ENCODE measurements around the gene ALKBH4.

DNA sequence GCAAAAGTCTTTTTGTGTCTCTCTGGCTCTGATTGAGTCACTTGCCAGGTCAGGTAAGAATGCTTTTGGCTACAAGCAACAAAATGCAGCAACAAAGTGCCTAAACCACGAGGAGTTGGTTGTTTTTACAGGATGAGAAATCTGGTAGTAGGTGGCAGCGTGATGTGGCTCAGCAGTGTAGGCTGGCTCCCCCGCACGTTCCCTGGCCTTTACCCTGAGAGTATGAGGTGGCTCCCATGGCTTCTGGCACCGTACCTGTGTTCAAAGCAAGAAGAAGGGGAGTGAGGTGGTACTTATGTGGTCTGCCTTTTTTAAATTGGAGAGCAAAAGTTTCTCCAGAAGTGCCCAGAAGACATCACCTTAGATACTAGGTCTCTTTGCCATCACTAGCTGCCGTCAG lies 56.8 kb downstream of the ALKBH4 start:
- TF ChIP-seq CTCF (IDR thresholded peaks at IDR 0.05; ENCODE audit: low read length), result no peak
- no peak for TF ChIP-seq EZH2 (optimal IDR thresholded peaks at IDR 0.05; ENCODE audit: low read depth, low read length)
- TF ChIP-seq EZH2phosphoT487 (IDR thresholded peaks at IDR 0.05; ENCODE audit: low read length), result no peak

All from MM.1S (cell line).